Measurements from ENCODE around the gene YKT6. TPM values are rescaled to one million over a fixed set of nuclear protein-coding genes. Genes with fewer than 3 reads are reported as not detected.
A peak's percentile ranks its signal among the peaks of the same experiment; 100 is the strongest.

YKT6 gene
- total RNA-seq, 2 donors from 2014 or later = 34.4 to 66.8 TPM

- H3K4me3 Mint-ChIP-seq = no peak overlapping the region
- H3K27me3 Mint-ChIP-seq = peaks cover 3% of the 10 kb centered on the region
- H3K27ac Mint-ChIP-seq = no peak overlapping the region
- H3K4me1 Mint-ChIP-seq = no peaks in the 10 kb centered on the region
- ATAC-seq (replicated peaks) = no peak
- no peaks in the 10 kb centered on the region for H3K9me3 Mint-ChIP-seq
- no peaks in the 10 kb centered on the region for H3K36me3 Mint-ChIP-seq (ENCODE audit: low read depth)
These were observed 17.4 kb upstream of the YKT6 start for GRCh38 chr7:44183386-44183785.

- no peaks in the 10 kb centered on the region for H3K36me3 Mint-ChIP-seq (ENCODE audit: low read depth)
- H3K27me3 Mint-ChIP-seq = peaks cover under 1% of the 10 kb centered on the region
- no peak overlapping the region for H3K27ac Mint-ChIP-seq
- no peaks in the 10 kb centered on the region for H3K4me1 Mint-ChIP-seq
- no peaks in the 10 kb centered on the region for H3K9me3 Mint-ChIP-seq
- ATAC-seq (replicated peaks) = peak; percentile 38
- no peak overlapping the region for H3K4me3 Mint-ChIP-seq
These were observed 16.4 kb upstream of the YKT6 start for GRCh38 chr7:44184206-44184872.

GRCh38 chr7:44184873-44185446, 15.8 kb upstream of the YKT6 start:
- H3K9me3 Mint-ChIP-seq = no peaks in the 10 kb centered on the region

GRCh38 chr7:44185729-44186128, 15.0 kb upstream of the YKT6 start:
- H3K36me3 Mint-ChIP-seq (ENCODE audit: low read depth) = no peaks in the 10 kb centered on the region
- H3K27me3 Mint-ChIP-seq = no peaks in the 10 kb centered on the region
- no peaks in the 10 kb centered on the region for H3K9me3 Mint-ChIP-seq
- H3K4me1 Mint-ChIP-seq = no peaks in the 10 kb centered on the region
- H3K4me3 Mint-ChIP-seq = no peak overlapping the region
- no peak for ATAC-seq (replicated peaks)
- no peak overlapping the region for H3K27ac Mint-ChIP-seq

More at GRCh38 chr7:44184873-44185446, 15.8 kb upstream of the YKT6 start:
- H3K4me1 Mint-ChIP-seq = no peaks in the 10 kb centered on the region
- H3K27ac Mint-ChIP-seq = no peak overlapping the region
- no peaks in the 10 kb centered on the region for H3K27me3 Mint-ChIP-seq
- no peaks in the 10 kb centered on the region for H3K36me3 Mint-ChIP-seq (ENCODE audit: low read depth)
- ATAC-seq (replicated peaks) = no peak
- no peak overlapping the region for H3K4me3 Mint-ChIP-seq

- ATAC-seq (replicated peaks) = no peak
- Mint-ChIP-seq H3K27me3 (no peaks in the 10 kb centered on the region), H3K4me3 (no peak overlapping the region)
These were observed 14.0 kb upstream of the YKT6 start for GRCh38 chr7:44186736-44187135.

GRCh38 chr7:44187636-44188416, 13.0 kb upstream of the YKT6 start:
- no peak for ATAC-seq (replicated peaks)
- Mint-ChIP-seq H3K27me3 (peaks cover 6% of the 10 kb centered on the region), H3K9me3 (no peaks in the 10 kb centered on the region), H3K36me3 (ENCODE audit: low read depth) (no peaks in the 10 kb centered on the region), H3K4me3 (no peak overlapping the region), H3K4me1 (no peaks in the 10 kb centered on the region), H3K27ac (no peak overlapping the region)

More at GRCh38 chr7:44186736-44187135, 14.0 kb upstream of the YKT6 start:
- Mint-ChIP-seq H3K36me3 (ENCODE audit: low read depth) (no peaks in the 10 kb centered on the region), H3K27ac (no peak overlapping the region), H3K4me1 (no peaks in the 10 kb centered on the region), H3K9me3 (no peaks in the 10 kb centered on the region)

GRCh38 chr7:44188480-44189225, 12.1 kb upstream of the YKT6 start:
- Mint-ChIP-seq H3K27me3 (peaks cover 8% of the 10 kb centered on the region), H3K4me3 (no peak overlapping the region), H3K27ac (no peak overlapping the region), H3K4me1 (no peaks in the 10 kb centered on the region), H3K36me3 (ENCODE audit: low read depth) (no peaks in the 10 kb centered on the region), H3K9me3 (no peaks in the 10 kb centered on the region)
- ATAC-seq (replicated peaks) = no peak

GRCh38 chr7:44189286-44189992, 11.3 kb upstream of the YKT6 start, which contains the start of gene GCK:
GCK (minus strand) TSS chr7:44189439; CDS start chr7:44188953, 486 bp downstream.
- Mint-ChIP-seq H3K4me1 (peaks cover 3% of the 10 kb centered on the region), H3K27ac (no peak within 1 kb of the TSS), H3K27me3 (peaks cover 12% of the 10 kb centered on the region), H3K4me3 (no peak within 1 kb of the TSS), H3K36me3 (ENCODE audit: low read depth) (no peaks in the 10 kb centered on the region), H3K9me3 (no peaks in the 10 kb centered on the region)
- ATAC-seq (replicated peaks) = no peak

GRCh38 chr7:44189993-44190872, 10.5 kb upstream of the YKT6 start:
- no peaks in the 10 kb centered on the region for H3K9me3 Mint-ChIP-seq
- H3K4me3 Mint-ChIP-seq = no peak overlapping the region
- peaks cover 12% of the 10 kb centered on the region for H3K27me3 Mint-ChIP-seq
- H3K27ac Mint-ChIP-seq = no peak overlapping the region
- H3K36me3 Mint-ChIP-seq (ENCODE audit: low read depth) = no peaks in the 10 kb centered on the region
- ATAC-seq (replicated peaks) = no peak
- H3K4me1 Mint-ChIP-seq = peaks cover 3% of the 10 kb centered on the region

- Mint-ChIP-seq H3K27ac (no peak overlapping the region), H3K36me3 (ENCODE audit: low read depth) (no peaks in the 10 kb centered on the region), H3K27me3 (peaks cover 12% of the 10 kb centered on the region), H3K4me3 (no peak overlapping the region), H3K4me1 (peaks cover 3% of the 10 kb centered on the region), H3K9me3 (no peaks in the 10 kb centered on the region)
- ATAC-seq (replicated peaks) = no peak
These were observed 9.6 kb upstream of the YKT6 start for GRCh38 chr7:44191171-44191570.

- Mint-ChIP-seq H3K4me3 (no peak overlapping the region), H3K9me3 (no peaks in the 10 kb centered on the region), H3K36me3 (ENCODE audit: low read depth) (no peaks in the 10 kb centered on the region), H3K27ac (no peak overlapping the region), H3K4me1 (peaks cover 3% of the 10 kb centered on the region), H3K27me3 (peaks cover 14% of the 10 kb centered on the region)
- ATAC-seq (replicated peaks) = peak; percentile 38
These were observed 7.6 kb upstream of the YKT6 start for GRCh38 chr7:44193011-44193802.

- Mint-ChIP-seq H3K4me1 (peaks cover 3% of the 10 kb centered on the region), H3K9me3 (no peaks in the 10 kb centered on the region), H3K27ac (peak overlapping the region; percentile 5), H3K27me3 (peaks cover 14% of the 10 kb centered on the region), H3K36me3 (ENCODE audit: low read depth) (no peaks in the 10 kb centered on the region), H3K4me3 (no peak overlapping the region)
- peak; percentile 90 for ATAC-seq (replicated peaks)
These were observed 6.7 kb upstream of the YKT6 start for GRCh38 chr7:44194069-44194468.

All from activated T-helper 17 cell treated with anti-CD3 and anti-CD28 coated beads, Interleukin-2, amount 50 U/mL, for 72 hours (primary cell).